Sigmoid colon (tissue), 7 donors: Measurements from ENCODE around the gene GATD1. TPM values are rescaled to one million over a fixed set of nuclear protein-coding genes. Genes with fewer than 3 reads are reported as not detected.

Source experiments
- DNase-seq: peaks from one replicate; pipeline ENCODE4 v3.0.0-alpha.2; 2019
- H3K27ac ChIP-seq, 4 donors: fragments of 200-600 bp; sonication (generic); one replicate each; pipeline ENCODE4 v1.5.1; 2016 to 2019; ENCODE audit warnings: mild to moderate bottlenecking in 1 of 4
- H3K27me3 ChIP-seq, 3 donors: fragments of 200-600 bp; sonication (generic); one replicate each; pipeline ENCODE4 v1.5.1; 2019; ENCODE audit warnings: mild to moderate bottlenecking in 1 of 3
- H3K36me3 ChIP-seq, 4 donors: fragments of 200-600 bp; sonication (generic); one replicate each; pipeline ENCODE4 v1.5.1; 2016 to 2019
- H3K4me1 ChIP-seq, 4 donors: fragments of 200-600 bp; sonication (generic); one replicate each; pipeline ENCODE4 v1.5.1; 2017 to 2019
- H3K4me3 ChIP-seq, 4 donors: fragments of 200-600 bp; sonication (generic); one replicate each; pipeline ENCODE4 v1.5.1; 2017 to 2019; ENCODE audit warnings: mild to moderate bottlenecking in 2 of 4, moderate library complexity in 1 of 4
- H3K9me3 ChIP-seq, 4 donors: fragments of 200-600 bp in 3 of 4; sonication (generic) in 3 of 4; one replicate each; pipeline versions ENCODE4 v1.5.1 to v1.6.1; 2013 to 2019
- CTCF ChIP-seq, 4 experiments: fragments of 450-650 bp in 3 of 4; fragments of 200-600 bp in 1 of 4; IDR thresholded peaks; one replicate each; pipeline ENCODE4 v1.5.1; 2016 to 2019; ENCODE audit warnings: antibody characterized with exemption in 4 of 4, mild to moderate bottlenecking in 3 of 4, moderate library complexity in 2 of 4
- EP300 ChIP-seq, 4 donors: sonication (generic); formaldehyde crosslinking; IDR thresholded peaks; one replicate each; pipeline ENCODE4 v1.6.1; 2017; ENCODE audit warnings: antibody characterized with exemption in 4 of 4
- POLR2A ChIP-seq, 2 donors: fragments of 450-650 bp; IDR thresholded peaks; one replicate each; pipeline ENCODE4 v1.6.1; 2016; ENCODE audit warnings: antibody characterized with exemption in 2 of 2, mild to moderate bottlenecking in 2 of 2, moderate library complexity in 2 of 2
- POLR2AphosphoS5 ChIP-seq, 4 donors: sonication (generic); formaldehyde crosslinking; IDR thresholded peaks; one replicate each; pipeline ENCODE4 v1.6.1; 2017; ENCODE audit warnings: antibody characterized with exemption in 4 of 4
- WGBS, 2 donors: extraction: QIAGEN DNeasy Blood & Tissue Kit; methylation state at CpG; one replicate each; pipeline ENCODE4 v1.1.7; 2013; 5-methylcytosine and 5-hydroxymethylcytosine counted together
- intact Hi-C: fragments of 100-400 bp; cut with DNase I; formaldehyde crosslinking; loops from one replicate; pipeline ENCODE4 v1.15.1; 2023
- polyA plus RNA-seq, 3 donors: library from polyadenylated mRNA; stranded (reverse); fragments of 200-250 nt; gene quantifications; one replicate each; pipeline ENCODE4 v1.2.3, GENCODE V29; 2013
- total RNA-seq, 4 donors: library from RNA; depleted of rRNA; stranded (reverse); fragments of >200 nt; gene quantifications; one replicate each; pipeline ENCODE4 v1.1.0, GENCODE V29; 2016
- donor health status: healthy with polysubstance abuse.
- donor health status: Bipolar disorder and iron deficiency.
- donor health status: healthy.

GATD1 gene
- total and polyA plus RNA-seq, 7 donors = 6.7 to 55.9 (median 15.7) TPM

- H3K36me3 ChIP-seq = peaks cover 0 to 38% (median 3%) of the 10 kb centered on the region in 4 donors
- peaks cover 0 to 30% (median 24%) of the 10 kb centered on the region in 4 donors for H3K4me1 ChIP-seq
- H3K27ac ChIP-seq = no peak overlapping the region
- TF ChIP-seq POLR2AphosphoS5 (IDR thresholded peaks at IDR 0.05) = no peak
- no peak for TF ChIP-seq EP300 (IDR thresholded peaks at IDR 0.05)
- no peak for TF ChIP-seq POLR2A (IDR thresholded peaks at IDR 0.05)
- TF ChIP-seq CTCF (IDR thresholded peaks at IDR 0.05) = no peak
- H3K4me3 ChIP-seq = no peak overlapping the region
- H3K27me3 ChIP-seq = no peaks in the 10 kb centered on the region
- intact Hi-C loops = no loop called here
- no peaks in the 10 kb centered on the region for H3K9me3 ChIP-seq
- DNase-seq = no peak
- WGBS, 2 donors = 88 to 94% methylated on average over 28 of the region's 28 CpGs
Observed at GRCh38 chr11:802693-803466, 25.6 kb upstream of the GATD1 start.

GRCh38 chr11:802018-802617 is 24.8 kb upstream of the GATD1 start:
- Histone ChIP-seq H3K27ac (no peak overlapping the region), H3K4me3 (no peak overlapping the region), H3K36me3 (peaks cover 0 to 38% (median 3%) of the 10 kb centered on the region in 4 donors), H3K4me1 (peaks cover 0 to 35% (median 25%) of the 10 kb centered on the region in 4 donors), H3K27me3 (no peaks in the 10 kb centered on the region), H3K9me3 (no peaks in the 10 kb centered on the region)
- 96 to 97% methylated on average over 21 of the region's 21 CpGs for WGBS, 2 donors
- intact Hi-C loops = no loop called here
- no peak for TF ChIP-seq POLR2AphosphoS5 (IDR thresholded peaks at IDR 0.05)
- no peak for TF ChIP-seq CTCF (IDR thresholded peaks at IDR 0.05)
- TF ChIP-seq EP300 (IDR thresholded peaks at IDR 0.05) = no peak
- TF ChIP-seq POLR2A (IDR thresholded peaks at IDR 0.05) = no peak
- DNase-seq = no peak

GRCh38 chr11:801097-801780 is 24.0 kb upstream of the GATD1 start:
- Histone ChIP-seq H3K9me3 (no peaks in the 10 kb centered on the region), H3K4me3 (no peak overlapping the region), H3K27me3 (no peaks in the 10 kb centered on the region), H3K4me1 (peaks cover 0 to 43% (median 34%) of the 10 kb centered on the region in 4 donors), H3K27ac (no peak overlapping the region), H3K36me3 (peaks cover 0 to 38% (median 3%) of the 10 kb centered on the region in 4 donors)
- intact Hi-C loops = no loop called here
- no peak for TF ChIP-seq POLR2AphosphoS5 (IDR thresholded peaks at IDR 0.05)
- no peak for TF ChIP-seq POLR2A (IDR thresholded peaks at IDR 0.05)
- no peak for TF ChIP-seq EP300 (IDR thresholded peaks at IDR 0.05)
- TF ChIP-seq CTCF (IDR thresholded peaks at IDR 0.05) = no peak
- DNase-seq = no peak
- 89 to 95% methylated on average over 20 of the region's 20 CpGs for WGBS, 2 donors

GRCh38 chr11:800473-800872 is 23.2 kb upstream of the GATD1 start:
- TF ChIP-seq CTCF (IDR thresholded peaks at IDR 0.05) (no peak), POLR2AphosphoS5 (IDR thresholded peaks at IDR 0.05) (no peak), EP300 (IDR thresholded peaks at IDR 0.05) (no peak), POLR2A (IDR thresholded peaks at IDR 0.05) (no peak)
- DNase-seq = no peak
- no peaks in the 10 kb centered on the region for H3K27me3 ChIP-seq
- H3K27ac ChIP-seq = no peak overlapping the region
- H3K4me1 ChIP-seq = peaks cover 0 to 46% (median 37%) of the 10 kb centered on the region in 4 donors
- H3K4me3 ChIP-seq = no peak overlapping the region
- no peaks in the 10 kb centered on the region for H3K9me3 ChIP-seq
- peaks cover 0 to 38% (median 3%) of the 10 kb centered on the region in 4 donors for H3K36me3 ChIP-seq
- WGBS, 2 donors = 93 to 96% methylated on average over 30 of the region's 30 CpGs
- intact Hi-C loops = no loop called here
